Measurements from ENCODE around the gene GTF3C4.

The GTF3C4 gene

DNA sequence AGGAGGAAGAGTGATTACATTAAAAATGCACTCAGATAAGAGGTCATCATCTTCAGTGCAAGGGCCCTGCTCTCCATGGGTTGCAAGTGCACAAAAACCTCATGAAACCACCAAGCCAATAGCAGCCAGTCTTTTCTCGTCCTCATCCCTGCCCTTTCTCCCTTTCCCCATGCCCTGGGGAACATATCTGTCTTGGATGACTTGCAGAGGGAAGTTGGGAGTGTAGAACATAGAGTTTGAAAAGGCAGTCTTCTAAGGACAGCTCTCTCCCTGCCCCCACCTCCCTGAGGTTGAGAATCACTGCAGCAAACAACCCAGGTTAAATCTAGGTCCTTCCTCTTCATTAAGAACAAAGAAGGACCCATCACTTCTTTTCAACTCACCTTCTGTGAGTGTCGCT, 22.5 kb upstream of the GTF3C4 start:
- DNase-seq: peak; percentile 62

DNA sequence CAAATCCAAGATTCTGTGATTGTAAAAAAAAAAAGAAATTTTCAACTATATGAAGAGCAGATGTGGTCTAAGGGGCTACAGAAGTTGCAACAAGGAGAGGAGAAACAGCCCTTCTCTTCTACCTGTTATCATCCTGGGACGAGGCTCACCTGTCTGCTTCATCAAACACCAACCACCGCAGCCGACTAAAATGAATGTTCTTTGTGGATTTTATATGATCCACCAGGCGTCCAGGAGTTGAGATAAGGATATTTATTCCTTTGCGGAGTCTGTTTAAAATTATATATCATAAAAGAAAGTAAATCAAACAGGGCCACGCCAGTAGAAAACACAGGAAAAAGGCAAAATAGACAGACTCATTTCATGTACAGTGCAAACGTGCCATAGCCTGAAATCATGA, 22.0 kb upstream of the GTF3C4 start:
- no peak for DNase-seq

DNA sequence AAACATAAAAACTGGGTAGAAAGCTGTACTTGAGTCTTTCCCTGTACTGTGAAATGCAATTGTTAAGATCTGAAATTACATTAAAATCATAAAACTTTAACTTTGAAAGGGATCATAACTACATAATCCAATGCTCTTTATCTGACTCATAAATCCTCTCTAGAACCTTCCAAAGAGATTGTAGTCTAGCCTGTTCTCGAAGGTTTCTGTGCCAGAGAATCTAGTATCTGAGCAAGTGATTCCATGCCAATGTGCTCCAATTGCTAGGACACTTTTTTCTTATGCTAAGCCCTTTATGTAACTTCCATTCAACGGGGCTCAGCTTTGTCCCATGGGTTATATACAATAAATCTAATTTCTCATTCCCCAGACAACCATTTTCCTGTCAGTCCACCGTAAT, 21.6 kb upstream of the GTF3C4 start:
- DNase-seq: no peak

DNA sequence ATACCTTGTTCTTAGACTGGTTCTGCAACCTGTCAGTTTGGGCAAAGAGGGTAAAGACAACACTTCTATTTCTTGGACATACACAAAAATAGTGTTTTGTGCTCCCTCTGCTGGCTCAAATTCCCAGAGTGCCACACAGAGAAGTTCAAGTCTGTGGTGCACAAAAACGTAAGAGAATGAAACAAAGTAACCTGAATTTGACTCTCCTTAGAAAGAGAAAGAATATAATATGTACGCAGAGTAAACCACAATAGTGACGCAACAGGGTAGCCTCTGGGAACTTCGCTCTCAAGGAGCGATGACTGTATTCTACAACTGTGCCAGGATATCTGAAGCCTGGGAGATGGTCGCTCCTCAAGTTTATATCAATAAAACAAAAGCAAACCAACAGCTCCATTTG, 19.0 kb upstream of the GTF3C4 start:
- peak; percentile 67 for DNase-seq

DNA sequence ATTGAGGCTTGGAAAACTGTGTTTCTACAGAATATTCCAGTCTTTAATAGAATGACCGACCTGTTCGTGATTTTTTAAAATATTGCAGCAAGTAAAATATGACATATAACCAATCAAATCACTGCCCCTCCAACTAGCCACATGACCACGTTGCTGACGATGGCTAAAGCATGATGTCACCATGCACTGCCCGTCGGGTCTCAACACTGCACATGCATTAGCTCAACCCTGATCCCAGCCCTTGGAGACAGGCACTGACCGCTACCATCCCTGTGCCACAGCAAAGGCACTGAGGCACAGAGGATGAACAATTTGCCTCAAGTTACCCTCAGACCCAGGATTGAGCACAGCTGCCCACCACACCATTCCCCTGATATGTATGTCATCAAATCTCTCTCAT, 14.0 kb upstream of the GTF3C4 start:
- DNase-seq: no peak

DNA sequence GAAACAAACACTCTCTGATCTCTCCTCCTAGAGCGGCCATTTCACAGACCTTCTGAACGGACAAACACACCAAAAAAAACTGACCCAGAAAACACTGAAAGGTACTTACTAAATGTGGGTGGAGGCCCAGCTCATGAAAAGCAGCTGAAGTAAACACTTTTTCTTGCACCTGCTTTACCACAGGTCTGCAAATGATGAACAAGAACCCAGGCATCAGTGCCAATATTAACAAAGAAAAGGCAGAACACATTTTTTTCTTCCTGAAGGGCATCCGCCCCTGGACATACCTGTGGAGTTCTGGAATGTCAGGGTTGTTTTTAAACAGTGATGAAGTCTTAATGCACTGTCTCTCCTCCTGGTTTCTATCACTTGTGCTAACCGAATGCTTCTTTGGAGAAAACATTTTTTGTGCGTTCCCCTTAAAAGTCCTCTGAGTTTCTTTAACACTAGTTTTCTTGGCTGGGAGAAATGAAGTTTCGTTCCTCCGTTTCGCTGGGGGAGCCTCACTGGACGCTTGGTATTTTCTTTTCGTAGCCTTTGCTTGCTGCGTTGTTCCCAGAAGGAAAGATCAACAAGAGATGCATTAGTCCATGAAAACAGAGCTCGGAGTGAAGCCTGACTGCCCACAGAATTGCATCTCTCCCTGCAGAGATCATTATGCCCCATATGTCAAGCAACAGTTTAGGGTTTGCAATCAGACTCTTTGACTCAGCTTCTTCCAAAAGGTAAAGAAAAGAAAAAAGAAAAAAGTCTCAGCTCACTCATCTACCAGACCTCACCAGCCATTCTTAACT, 7.9 kb upstream of the GTF3C4 start:
- no peak for DNase-seq

DNA sequence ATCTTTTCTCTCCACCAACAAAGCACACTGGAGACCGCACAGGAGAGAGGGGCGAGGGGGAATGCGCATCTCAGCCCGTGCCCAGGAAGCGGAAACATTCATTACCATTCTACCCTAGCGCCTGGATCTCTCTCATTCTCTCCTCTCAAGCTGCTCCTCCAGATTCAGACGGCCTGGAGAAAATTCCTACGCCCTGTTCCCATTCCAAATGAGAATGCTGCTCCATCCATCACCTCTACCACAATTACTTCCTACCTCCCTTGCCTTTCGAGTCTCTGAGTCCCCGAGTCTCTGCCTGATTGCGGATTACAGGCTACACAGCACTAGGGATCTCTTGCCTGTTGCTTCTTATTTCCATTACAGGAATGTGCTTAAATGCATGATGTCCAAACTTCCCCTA, 7.1 kb upstream of the GTF3C4 start:
- DNase-seq: no peak

DNA sequence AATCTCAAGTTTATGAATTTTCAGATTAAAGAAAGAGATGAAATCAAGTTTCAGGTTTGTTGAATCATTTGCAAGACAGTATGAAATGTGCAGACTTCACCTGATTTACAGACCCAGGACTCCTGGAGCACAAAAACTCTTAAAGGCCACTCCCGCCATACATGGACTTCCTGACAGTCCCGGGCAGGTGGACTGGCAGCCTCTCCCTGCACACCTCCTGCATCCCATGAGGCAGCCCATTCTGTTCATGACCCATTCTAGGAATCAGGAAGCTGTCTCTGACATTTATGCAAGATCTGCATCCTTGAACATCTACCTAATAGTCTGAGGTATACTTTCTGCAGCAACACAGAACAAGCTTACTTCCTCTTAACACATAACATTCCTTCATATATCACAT, 6.4 kb upstream of the GTF3C4 start:
- no peak for DNase-seq

DNA sequence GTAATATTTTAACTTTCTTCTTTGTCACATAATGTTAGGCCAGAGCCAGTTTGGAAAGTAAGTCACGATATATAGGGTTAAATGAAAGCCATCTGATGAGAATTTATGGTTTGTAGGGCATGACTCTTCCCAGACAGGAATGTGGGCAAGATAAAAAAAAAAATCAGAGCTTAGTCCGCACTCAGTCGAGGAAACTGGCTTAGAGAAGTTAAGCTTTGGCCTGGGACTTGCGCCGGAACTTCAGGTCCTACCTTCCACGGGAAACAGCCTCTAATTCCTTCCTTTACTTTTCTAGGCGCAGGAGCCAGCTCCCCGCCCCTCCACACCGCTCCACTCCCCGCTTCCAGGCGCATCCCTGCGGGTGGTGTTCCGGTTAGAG, 956 bp upstream of the GTF3C4 start:
- DNase-seq: peak; percentile 68

DNA sequence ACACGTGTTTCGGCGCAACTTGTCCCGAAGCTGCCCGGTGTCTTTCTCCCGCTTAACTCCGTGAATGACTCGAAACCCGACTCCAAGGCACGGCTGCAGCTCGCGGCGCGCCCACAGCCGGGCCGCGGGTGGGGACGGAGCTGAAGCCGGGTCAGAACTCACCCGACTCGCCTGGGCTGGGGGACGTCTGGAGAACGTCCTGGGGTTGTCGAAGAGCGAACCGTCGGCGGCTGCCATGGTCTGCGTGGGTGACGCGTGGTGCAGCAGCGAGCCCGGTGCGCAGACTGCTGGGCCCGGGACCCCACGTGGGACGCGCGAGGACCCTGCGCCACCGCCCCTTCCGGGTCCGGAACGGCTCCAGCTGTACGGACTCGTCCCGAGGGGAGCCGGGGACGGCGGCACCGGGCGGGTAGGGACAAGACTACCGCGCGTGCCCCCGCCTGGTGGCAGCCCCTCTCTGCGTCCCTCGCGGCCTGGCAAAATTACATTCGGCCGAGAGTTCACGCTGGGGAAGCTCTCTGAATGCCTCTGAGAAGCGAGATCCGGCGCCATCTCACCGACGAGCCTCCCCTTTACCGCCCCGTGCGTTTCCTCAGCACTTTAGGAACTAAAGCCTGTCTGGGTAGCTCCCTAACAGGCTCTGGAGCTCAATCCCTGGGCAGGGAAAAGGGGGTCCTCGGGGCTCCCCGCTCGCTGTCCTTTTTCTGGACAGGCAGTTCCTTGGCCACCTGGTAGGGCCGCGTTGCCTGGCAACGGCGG, 387 bp upstream of the GTF3C4 start, which contains the start of gene DDX31:
TSS of gene DDX31 (minus strand) at position 286 of the 759 bp plus-strand sequence. CDS start at position 237, 49 bp downstream.
- peak; percentile 84 for DNase-seq

DNA sequence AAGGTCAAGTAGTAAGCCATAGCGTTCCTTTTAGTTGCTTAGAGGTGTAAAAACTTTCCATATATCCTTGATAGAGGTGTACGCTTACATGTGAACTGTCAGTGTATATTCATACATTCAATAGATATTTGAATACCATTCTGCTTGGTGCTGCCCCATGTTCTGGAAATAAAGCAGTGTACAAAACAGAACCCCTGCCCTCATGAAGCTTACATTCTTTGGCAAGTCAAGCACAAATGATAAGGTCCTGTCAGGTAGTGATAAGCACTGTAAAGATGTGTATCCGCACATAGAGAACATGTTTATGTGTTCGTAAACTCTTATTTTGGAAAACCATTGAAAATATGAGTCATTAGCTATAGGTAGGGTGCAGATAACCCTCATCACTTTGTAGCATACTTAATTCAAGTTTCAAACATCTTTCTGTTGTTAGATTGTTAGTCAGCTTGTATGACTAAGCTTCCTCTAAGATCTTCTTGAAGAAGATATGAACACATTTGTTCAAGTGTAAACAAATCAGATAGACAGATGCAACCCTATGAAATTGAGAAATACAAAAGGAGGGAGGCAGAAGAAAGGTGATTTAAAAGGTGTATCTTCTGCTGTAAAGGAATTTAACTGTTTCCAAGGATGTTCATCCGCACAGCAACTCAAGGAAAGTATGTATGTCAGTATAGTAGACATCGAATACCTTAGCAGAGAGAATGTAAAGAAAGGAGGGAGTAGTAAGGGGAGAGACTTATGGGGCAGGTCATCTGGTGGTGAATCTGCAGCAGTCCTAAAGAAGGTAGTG, 1.6 kb downstream of the GTF3C4 start:
- no peak for DNase-seq

DNA sequence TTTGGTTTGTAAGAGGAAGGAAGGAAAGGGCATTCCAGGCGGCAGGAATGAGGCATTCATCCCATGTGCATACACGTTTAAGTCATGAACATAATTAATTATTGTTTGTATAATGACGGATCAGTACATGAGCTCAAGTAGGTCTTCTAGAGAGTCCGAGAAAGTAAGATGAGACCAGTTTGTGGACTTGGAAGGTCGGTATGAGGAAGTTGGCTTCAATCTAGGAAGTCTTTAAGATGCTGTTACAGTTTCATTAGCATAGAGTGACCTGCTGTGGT, 2.1 kb downstream of the GTF3C4 start:
- DNase-seq: peak; percentile 32

DNA sequence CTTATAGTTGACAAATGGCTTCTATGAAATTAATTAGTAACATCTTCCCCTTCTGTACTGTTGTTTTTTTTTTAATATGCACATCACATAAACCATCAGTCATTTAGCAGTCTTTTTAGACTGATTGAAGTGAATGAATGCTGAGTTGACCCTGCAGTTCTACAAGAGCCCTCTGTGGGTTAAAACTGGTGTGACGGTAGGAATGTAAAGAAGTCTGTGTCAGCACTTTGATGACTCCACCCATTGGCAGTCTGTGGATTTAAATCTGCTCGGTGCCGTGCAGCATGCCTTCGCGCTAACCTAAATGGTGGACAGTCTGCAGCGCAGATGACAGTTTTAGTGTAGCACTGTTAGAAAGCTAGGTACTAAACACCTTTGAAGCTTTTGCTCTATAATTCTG, 3.1 kb downstream of the GTF3C4 start:
- peak; percentile 81 for DNase-seq

DNA sequence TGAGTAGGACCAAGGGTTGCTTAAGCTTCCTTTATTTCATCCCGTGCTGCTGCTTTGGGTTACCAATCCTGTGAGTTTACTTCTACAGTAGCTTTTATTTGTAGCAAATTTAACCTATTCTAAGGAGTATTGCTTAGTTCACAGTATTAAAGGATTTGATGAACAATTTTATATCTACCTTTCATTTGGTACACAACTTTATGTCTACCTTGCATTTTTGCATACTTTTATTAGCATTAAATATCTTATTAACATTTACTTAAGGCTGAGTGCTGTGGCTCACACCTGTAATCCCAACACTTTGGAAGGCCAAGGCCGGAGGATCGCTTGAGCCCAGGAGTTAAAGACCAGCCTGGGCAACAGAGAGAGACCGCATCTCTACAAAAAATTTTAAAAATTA, 4.2 kb downstream of the GTF3C4 start:
- no peak for DNase-seq

DNA sequence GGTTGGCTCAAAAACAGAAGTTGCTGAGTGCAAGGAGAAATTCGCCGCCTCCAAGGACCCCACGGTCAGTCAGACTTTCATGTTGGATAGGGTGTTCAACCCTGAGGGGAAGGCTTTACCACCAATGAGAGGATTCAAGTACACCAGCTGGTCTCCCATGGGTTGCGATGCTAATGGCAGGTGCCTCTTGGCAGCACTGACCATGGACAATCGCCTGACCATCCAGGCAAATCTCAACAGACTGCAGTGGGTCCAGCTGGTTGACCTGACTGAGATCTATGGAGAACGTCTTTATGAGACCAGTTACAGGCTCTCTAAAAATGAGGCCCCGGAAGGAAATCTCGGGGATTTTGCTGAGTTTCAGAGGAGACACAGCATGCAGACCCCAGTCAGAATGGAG, 7.7 kb downstream of the GTF3C4 start:
- DNase-seq: no peak

DNA sequence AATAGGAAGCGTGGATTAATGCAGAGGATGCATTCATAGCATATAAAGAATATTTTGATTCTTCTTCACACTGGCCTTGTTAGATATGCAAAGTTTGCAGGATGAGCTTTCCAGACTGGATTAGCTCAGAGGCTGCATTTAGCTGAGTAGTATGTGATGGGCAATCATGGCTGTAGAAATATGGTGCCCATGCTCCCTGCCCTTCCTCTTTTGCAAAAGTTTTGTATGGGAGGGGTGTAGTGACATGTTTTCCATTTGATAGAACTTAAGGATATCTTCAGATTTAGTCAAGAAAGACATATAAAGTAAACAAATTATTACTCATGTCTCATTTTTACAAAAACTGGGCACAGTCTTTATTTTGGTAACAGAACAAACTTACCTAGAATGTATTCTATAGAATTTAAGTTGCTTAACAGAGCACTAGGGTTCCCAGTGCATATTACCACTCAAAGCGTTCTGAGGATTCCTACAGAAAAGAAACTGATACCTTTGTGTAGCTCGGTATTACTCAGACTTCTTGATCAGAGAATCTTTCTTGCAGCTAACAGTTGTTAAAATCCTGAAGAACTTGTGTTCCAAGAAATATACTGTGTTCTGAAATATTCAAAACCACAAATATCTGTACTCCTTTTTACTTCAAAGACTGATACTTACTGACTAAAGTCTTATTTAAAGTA, 9.8 kb downstream of the GTF3C4 start:
- no peak for DNase-seq

DNA sequence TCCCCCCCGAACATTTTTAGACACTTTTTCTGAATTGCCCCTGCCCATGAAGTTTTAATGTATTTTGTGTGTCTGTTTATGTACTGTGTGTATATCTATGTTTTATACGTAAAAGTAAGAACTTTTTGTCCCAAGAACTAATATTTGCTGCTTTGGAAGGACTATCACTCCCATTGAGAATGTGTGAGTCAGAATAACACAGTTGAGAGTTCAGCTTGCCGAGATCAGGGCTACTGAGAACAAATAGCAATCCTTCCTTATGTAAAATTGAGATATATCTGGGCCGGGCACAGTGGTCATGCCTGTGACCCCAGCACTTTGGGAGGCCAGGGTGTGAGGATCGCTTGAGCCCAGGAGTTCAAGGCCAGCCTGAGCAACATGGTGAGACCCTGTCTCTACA, 11.3 kb downstream of the GTF3C4 start:
- DNase-seq: no peak

DNA sequence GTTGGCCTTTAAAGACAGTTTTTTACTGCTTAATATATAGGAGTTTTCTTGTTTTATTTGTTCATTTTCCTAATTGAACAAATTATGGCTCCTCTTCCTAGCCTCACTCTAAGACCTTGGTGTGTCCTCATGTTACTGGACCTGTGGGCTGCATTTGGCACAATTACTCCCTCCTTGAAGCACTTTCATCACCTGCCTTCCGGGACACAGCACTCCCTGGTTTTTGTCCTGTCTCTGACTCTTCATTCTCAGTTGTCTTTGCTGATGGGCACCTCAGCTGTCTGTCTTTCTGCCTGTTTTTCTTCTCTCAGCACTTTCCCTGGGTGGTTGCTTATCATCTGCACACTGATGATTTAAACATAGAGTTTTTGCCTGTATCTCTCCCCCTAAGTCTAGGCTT, 13.6 kb downstream of the GTF3C4 start:
- DNase-seq: no peak

DNA sequence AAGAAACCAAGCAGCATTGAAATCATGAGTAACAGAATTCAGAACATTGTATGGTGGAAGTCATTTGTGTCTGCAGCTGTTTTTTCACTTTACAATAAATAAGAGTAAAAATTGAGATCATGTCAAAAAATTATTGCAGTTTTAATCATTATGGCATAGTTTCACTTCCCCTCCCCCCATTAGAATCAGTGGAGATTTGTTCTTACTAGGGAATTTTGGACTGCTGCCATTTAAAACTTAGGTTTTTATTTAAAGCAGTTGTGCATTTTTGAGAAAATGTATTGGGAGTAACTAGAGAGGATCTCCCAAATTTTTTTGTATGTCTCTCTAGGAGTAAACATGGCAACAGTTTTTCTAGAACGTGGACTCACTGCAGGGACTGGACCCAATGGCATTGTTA, 20.4 kb downstream of the GTF3C4 start:
- DNase-seq: no peak

DNA sequence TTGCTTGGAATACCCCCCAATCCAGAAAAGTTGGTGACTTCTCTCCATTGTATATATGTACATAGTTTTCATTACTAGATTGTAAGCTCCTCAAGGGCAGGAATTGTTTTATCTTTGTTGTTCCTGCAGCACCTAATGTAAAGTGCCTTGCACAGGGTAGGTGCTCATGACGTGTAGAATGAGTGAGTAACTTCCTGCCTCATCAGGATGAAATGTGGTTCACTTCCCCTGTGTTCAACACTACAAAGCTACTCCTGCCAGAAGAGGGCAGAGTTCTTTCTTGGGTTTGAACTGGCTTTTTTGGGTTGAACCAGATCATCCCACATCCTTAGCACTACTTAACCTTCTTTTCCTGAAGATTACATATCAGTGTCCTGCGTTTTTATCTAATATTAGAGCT, 23.9 kb downstream of the GTF3C4 start:
- DNase-seq: no peak

DNA sequence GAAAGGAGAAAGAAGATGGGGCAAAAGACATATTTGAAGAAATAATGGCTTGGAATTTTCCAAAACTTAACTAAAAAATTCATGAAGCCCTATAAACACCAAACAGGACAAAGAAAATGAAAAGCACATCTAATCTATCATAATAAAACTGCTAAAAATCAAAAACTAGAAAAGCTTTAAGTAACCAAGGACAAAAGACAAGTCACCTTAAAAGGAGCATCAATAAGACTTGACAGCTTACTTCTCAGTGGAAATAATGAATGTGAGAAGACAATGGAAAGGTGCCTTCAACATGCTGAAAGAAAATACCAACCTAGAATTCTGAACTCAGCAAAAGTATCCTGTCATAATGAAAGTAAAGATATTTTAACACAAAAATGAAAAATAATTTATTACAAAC, 27.0 kb downstream of the GTF3C4 start:
- no peak for DNase-seq

DNA sequence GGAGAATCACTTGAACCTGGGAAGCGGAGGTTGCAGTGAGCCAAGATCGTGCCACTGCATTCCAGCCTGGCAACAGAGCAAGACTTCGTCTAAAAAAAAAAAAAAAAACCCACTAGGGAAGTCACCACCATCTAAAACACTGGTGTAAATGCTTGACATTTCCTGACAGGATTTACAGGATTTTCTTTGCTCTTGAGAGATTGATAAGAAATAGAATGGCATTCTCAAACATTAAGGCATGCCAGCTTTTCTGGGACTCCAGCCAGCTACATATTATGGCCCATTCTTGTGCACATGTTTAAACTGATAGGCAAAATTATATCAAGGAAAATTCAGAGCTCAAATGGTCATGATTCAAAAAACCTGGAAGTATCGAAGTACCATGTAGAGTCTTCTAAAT, 28.7 kb downstream of the GTF3C4 start:
- DNase-seq: no peak

DNA sequence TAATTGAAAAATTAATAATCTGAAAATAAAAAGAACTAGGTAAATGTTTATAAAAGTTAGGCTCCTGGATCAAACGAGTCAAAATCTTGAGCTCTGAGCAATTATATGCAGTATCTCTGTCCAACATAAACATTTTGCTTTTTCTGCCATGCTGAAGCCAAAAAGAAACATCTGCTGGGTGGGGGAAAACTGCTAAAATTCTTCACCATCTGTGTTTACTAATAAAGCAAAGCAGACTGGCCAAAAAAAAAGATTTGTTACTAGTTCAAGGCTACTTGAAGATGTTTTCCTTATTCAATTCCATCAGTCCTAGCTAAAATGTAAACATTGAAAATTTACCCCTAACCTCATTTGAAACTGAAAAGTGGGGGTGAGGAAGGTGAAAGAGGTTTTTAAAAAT, 29.7 kb downstream of the GTF3C4 start:
- DNase-seq: no peak
